GM19035 (cell line): Measurements from ENCODE around the gene SLX4.

Source experiments
- ATAC-seq: cut with Tn5 transposase; IDR thresholded peaks from one replicate; pipeline ENCODE4 v1.9.1; 2021; ENCODE audit not compliant: unreplicated experiment

SLX4 gene

DNA sequence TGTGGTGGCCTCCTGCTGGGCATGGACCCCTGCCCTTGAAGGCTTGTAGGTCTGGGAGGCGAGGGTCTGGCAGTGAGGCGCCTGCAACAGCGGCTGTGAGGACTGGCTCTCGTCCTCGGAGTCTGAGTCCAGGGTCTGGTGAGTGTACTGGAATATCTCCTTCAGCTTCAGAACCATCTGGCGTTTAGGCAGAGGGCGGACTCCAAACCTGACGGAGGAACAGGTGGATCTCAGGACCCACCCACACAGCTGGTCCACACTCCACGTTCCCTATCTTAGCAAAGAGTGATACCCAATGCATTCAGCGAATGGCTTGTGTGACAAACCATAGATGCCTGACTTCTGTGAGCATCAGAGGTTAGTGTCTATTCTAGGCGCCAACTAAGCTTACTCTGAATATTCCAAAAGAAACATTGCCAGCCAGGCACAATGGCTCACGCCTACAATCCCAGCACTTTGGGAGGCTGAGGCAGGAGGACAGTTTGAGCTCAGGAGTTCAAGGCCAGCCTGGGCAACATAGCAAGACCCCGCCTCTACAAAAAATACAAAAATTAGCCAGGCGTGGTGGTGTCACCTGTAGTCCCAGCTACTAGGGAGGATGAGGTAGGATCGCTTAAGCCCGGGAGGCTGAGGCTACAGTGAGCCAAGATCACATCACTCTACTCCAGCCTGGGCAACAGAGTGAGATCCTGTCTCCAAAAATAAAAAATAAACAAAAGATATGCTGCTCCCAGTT is 27.9 kb downstream of the SLX4 start:
- no peak for ATAC-seq

DNA sequence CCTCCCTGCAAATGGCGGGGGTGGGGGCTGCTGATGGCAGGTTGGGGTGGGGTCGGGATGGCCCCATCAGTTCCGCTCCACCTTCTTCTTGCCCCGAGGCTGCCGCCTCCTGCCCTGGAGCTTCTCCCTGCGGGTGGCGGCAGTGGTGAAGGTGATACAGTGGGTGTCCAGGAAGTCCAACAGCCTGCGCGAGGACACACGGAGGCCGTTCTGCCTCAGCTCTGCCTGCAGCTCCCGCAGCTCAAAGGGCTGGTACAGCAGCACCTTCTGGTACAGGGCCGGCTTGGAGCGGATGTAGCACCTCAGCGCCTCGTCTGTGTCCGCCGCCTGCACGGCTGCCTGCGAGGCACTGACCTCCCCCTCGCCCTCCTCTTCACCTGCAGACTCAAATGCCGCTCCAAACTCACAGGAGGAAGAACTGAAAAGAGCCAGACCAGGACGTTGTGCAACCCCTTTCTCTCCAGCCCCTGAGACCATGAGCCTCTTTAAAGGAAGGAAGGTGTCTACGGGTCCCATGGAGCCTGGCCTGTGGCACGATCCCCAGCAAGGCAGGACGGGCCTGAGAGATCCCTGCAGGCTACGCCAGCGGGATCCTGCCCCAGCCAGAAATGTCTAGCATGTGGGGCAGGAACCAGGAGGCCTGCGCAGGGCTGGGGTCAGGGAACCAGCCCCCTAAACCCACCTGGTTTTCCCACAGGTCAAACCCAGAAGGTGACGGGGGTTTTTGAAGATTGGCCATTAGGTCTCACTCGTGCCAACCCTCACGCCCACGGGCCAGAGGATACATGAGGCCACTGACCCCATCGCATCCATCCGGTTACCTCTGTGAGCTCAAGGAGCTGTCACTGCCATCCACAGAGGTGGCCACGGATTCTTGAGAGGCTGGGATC is 28.9 kb downstream of the SLX4 start:
- ATAC-seq = no peak

DNA sequence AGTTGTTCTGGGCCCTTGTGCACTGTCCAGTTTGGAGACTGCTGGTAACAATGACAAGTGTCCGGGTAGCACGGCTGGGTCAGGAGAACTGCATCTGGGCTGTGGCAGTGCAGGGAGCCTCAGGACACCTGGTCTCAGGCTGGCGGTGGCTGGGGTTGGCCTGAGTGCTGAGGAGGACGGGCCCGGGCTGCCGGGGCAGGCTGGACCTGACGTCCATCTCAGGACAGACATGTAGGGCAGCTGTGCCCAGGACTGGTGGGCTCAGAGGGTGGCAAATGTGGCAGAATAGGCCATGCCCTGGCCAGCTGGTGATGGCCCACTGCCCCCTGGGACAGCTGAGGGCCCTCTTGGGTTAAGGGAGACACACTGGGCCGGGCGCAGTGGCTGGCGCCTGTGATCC is 30.0 kb downstream of the SLX4 start:
- no peak for ATAC-seq

DNA sequence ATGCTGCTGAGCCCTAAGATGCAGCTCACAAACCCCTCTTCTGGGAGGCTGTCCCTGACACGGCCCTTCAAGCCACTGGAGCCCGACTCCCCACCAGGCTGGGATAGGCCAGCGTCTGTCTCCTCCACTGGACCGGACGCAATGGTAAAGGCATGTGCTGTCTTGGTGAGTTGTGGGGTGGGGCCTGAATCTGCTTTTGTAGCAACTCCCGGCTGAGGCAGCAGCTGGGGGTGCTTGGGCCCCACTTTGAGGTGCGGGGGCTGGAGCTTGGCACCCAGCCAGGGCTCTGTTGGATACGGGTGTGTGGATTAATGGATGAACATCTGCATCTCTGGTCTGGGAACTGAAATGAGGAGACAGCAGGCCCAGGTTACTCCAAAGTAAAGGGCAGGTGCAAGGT is 30.7 kb downstream of the SLX4 start:
- no peak for ATAC-seq

DNA sequence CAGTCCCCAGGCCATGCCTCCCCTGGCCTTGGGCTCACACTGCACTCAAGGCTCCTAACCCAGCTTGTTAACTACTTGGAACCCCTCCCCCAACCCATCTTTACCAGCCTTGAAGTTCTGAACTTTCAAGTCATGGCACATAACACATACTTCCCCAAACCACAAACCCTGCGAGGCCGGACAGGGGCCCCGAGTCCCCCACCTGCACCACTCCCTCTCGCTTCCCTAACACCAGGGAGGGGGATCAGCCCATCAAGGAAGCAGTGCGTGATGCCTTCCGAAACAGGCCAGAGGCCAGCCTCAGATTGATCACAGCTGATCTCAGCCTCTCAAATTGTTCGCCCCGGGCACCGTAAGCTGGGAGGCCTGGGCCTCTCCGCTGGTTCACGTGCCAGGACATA is 31.2 kb downstream of the SLX4 start:
- ATAC-seq = no peak

DNA sequence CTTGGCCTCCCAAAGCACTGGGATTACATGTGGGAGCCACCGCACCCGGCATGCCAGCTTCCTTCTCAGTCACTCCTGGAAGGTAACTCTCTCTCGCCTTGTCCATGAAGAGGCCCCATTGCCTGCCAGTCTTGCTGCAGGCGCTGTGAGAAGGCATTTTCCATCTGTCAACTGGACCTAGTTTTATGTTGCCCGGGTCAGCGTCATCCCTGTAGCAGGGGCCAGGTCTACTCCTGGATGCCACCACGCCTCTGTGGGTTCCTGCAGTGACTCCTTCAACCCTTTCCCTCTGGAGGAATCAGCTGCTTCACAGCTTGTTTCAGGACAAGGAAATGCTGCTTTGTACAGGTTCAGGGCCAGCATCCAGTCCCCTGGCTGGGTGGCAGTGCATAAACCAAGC is 31.6 kb downstream of the SLX4 start:
- ATAC-seq = no peak

DNA sequence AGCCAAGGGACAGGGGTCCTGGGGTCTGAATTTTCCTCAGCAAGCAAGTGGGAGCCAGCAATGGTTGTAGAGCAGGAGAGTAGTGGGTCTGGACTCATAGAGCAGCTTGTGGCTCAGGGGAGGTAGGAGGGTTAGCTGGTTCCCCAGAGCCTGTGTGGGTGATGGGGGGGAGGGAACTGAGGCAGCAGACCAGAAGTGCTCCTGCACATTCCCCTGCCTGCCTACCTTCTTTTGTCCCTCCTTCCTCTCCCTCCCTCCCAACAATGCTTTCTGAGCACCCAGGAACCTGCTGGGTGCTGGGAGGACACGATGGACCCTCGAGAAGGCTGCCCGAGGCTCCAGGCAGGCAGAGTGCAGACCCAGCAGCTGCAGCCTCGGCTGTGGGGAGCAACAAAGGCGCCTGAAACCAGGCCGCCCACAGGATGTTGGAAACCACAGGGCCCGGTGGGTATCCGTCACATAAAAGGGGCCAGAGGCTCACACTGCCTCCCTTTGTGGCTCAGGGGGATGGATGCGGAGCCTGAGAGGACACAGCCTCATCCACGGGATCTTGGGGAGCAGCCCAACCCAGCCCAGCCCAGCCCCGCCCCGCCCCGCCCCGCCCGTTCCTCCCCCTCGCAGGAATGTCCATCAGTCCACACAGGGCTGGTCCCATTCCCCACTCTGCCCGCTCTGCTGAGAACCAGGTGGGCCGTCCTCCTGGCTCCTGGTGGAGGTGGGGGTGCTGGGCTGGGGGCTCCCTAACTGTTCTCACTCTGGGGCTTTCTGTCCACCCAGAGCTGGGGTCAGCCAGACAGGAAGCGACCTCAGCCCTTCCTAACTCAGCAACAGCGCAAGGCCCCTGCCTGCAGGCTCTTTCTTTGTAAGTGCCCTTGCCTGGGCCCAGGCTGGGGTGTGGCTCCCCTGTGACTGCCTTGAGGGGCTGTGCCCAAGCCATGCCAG is 32.5 kb downstream of the SLX4 start:
- ATAC-seq = peak; percentile 55

DNA sequence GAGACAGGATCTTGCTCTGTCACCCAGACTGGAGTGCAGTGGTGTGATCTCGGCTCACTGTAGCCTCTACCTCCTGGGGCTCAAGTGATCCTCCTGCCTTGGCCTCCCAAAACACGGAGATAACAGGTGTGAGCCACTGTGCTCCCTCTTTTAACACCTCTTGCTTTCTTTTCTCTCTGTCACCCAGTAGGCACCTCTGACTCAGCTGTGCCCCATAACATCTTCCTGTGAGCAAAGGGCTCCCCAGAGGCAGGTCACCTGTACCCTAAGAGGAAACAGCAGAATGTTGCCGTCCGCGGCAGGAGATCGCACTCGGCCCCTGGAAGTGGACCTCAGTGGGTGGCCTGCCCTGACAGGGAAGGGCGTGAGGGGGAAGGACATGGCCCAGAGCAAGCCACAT is 33.3 kb downstream of the SLX4 start:
- no peak for ATAC-seq

DNA sequence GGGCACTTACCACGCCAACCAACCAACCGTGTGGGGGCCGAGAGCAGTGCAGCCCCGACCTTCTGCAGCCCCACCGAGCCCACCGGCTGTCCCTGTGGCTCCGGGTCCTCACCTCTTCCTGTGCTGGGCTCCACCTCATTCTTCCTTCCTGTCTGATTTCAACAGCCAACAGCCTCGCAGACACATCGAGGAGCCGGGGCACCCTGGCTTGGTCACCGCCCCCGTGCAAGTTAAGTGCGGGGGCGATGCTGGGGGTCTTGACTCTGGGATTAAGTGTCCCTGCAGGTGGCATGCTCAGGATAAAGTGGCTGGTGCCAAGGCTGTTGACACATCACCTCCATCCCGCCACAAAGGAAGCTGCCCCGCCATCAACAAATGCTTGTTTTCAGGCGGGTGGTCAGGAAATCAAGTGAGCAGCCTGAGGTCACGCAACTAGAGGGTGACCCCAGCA is 34.1 kb downstream of the SLX4 start, which contains the start of gene NLRC3:
Gene NLRC3 (minus strand): TSS at position 102 of the 451 bp plus-strand sequence. CDS start 12,367 bp downstream, outside the sequence.
- no peak for ATAC-seq

DNA sequence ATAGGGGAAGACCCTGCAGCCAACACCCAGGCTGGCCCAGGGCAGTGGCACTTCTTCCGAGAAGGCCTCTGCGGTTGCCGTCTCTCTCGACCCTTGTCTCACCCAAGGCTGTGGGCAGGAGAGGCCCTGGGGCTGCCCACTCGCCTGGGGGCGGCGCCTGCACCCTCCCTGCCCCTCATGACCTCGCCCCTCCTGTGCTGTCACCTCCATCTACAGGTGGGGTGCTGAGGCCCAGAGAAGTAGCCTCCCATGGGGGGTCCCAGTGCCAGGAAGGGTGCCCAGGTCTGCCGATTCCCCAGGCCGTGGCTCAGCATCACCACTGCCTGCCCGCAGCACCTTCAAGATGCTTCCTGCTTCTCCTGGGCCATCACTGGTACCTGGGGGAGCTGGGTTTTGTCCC is 35.2 kb downstream of the SLX4 start:
- no peak for ATAC-seq

DNA sequence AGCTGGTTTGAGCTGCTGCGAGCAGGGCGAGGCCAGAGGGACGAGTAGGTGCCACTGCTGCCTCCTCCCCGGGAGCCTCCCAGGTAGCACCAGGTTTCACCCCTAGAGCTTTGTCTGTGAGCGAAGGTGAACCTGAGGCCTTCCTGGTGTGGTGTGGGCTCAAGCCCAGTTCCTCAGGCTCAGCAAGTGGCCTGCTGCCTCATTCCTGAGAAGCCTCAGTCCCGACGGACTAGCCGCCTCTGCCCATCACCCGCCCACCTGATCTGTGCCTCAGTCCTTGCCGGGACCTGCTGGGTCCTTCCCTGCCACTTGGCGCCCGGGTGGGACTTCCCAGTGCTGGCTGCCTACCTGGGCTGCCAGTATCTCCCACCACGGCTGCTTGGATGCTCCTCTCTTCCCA is 35.9 kb downstream of the SLX4 start:
- ATAC-seq = no peak

DNA sequence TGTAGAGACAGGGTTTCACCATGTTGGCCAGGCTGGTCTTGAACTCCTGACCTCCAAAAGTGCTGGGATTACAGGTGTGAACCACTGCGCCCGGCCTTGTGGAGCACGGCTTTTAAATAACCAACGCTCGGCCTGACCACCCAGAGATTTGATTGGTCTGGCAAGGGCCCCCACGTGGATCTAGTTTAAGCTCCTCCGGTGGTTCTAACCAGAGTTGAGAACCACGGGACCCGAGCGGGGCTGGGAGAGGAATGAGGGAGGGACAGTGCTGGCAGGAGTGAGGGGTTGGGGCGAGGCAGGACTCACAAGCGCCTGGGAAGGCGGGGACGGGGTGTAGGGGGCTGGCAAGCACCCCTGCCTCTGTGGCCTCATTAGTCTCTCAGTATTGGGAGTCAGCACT is 37.2 kb downstream of the SLX4 start:
- no peak for ATAC-seq

DNA sequence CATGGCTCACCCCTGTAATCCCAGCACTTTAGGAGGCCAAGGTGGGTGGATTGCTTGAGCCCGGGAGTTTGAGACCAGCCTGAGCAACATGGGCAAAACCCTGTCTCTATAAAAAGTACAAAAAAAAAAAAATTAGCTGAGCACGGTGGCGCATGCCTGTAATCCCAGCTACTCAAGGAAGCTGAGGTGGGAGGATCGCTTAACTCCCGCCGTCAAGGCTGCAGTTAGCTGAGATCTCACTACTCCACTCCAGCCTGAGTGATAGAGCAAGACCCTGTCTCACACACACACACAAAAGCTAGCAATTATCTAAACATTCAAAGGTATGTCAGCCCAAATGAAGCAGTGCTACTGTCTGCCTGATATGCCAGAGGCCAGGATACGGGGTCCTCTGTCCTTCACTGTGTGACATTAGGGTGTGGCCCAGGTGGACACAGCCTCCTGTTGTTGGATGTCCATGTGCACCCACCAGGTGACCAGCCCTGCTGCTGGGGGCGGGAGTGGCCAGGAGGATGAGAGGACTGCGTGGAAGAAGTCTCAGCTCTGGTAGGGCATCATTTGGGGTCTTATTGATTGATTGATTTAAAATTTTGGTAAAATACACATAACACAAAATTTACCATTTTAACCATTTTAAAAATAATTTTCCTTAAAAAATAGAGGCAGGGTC is 38.1 kb downstream of the SLX4 start:
- ATAC-seq = no peak

DNA sequence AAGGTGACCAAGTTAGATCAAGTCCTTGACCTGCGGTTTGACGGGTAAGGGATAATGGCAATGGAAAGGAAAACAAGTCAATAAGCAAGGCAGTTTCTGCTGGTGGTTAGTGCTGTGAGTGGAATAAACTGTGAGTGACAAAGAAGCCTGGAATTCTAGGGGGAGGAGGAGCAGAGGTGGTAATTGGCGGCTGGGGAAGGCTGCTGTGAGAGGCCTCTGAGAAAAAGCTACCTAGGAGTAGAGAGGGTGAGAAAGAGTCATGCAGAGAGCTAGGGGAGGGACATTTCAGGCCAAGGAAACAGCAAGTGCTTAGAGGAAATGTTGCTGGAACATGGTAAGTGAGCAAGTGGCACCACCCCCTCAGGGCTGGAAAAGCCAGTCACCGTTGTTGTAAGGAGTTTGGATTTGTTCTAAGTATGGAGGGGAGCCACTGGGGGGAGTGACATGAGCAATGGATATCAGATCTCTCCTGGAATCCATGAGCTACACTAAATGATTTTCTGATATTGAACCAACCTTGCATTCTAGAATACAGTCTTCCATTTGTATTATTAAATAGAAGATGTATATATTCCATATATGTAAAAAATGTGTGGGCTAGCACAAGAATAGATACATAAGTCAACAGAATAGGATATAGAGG is 40.9 kb downstream of the SLX4 start:
- no peak for ATAC-seq

DNA sequence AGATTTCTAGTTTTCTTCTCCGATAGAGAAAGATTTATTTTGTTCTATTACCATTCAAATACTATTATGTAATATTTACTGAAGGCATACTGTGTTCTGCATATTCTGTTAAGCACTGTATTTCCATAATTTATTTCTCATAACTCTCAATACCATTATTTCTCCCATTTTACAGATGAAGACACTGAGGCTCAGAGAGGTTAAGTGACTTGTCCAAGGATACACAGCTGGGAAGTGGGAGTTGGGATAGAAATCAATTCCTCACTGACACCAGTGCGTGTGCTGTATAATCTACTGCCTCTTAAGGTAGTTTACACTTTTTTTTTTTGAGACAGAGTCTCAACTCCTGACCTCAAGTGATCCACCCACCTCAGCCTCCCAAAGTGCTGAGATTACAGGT is 41.6 kb downstream of the SLX4 start:
- no peak for ATAC-seq

DNA sequence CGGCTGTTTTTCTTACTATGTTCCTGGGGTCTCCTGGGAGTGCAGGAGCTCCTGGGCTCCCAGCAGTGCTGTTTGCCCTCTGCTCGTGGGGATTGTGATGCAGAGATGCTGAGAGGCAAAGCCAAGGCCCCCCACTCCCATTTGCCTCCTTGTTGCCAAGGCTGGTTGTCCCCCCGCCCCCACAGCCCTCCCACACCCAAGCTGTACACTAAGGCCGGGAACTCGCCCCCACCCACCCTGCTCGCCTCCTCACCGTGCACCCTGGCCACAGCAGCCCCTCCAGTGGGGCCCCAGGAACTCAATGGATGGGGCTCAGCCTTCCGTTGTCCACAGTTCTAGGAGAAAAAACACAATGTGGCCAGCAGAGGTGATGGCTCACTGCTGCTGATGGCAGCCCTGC is 44.4 kb downstream of the SLX4 start:
- ATAC-seq = no peak

DNA sequence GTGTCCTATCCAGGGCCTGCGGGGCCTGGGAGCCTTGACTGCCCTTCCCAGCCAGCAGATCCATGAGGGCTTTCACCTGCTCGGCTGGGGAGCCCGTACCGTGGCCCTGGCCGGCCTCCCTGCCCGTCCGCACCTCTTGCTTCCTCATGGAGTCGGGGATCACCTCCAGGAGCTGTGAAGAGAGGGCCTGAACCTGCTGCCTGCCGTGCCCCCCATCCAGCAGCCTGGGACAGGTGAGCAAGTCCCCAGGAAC is 46.6 kb downstream of the SLX4 start:
- no peak for ATAC-seq

DNA sequence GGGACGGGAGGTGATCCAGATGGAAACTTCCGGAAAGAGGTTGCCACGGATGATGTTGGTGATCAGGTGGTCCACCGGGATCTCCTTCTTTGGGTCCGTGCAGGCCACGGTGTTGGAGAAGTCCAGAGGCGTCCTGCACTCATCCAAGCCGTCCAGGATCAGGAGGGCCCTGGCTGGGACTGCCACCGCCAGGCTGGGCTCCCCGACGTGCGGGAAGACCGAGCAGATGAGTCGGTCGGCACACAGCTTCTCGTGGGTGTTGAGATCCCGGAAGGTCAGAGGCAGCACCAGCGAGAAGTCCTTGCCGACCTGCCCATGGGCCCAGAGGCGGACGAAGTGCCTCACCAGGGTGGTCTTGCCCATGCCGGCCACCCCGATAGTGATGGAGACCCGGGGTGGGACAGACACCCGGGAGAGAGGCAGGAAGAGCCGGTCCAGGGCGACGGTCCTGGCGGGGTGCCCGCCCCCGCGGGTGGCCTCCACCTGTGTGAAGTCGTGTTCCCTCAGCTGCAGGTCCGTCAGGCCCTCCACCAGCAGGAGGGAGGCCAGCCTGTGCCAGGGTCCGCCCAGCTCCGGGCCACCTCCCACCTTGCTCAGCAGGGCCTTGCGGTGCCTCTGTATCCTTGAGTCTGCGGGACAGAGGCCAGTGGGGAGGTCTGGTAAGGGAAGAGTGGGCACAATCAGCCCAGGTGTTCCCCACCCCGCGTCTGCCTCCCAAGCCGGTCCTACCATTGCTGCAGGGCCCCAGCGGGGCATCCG is 47.1 kb downstream of the SLX4 start:
- ATAC-seq = no peak

DNA sequence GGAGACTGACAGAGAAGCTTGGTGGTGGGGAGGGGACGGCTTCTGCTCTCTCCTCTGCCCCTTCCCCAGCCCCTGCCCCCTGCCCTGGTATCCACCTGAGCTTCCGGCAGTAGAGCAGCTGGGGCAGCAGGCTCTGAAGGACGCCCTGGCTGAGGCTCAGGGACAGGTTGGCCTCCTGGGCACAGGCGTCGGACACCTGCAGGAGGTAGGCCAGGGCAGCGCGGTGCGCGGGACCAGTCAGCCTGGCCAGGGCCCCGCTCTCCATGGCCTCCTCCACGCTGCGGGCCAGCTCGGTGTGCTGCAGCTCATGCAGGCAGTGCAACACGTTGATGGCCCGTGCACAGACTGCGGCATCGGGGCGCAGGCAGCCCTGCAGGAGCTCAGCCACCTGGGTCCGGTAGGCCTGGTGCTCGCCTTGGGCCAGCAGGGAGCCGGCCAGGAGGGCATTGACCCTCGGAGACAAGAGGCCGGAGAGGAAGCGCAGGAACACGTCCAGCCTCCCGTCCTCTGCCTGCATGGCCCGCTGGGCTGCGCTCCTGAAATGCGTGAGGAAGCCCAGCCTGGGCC is 48.4 kb downstream of the SLX4 start:
- no peak for ATAC-seq
